ENCODE measurements around the gene KCNK10.

Gene KCNK10

GRCh38 chr14:88333036-88333435 lies 10.0 kb upstream of the KCNK10 start:
- no peak overlapping the region for H3K4me3 ChIP-seq (ENCODE audit: low read depth, low read length)
- no peak for DNase-seq (ENCODE audit: low read depth, low spot score)
- ChIA-PET CTCF (no interaction called here), POLR2A (no interaction called here)
- TF ChIP-seq CTCF (IDR thresholded peaks at IDR 0.05; ENCODE audit: insufficient read depth, low read length, missing control alignments): no peak

- no peak for TF ChIP-seq CTCF (IDR thresholded peaks at IDR 0.05; ENCODE audit: insufficient read depth, low read length, missing control alignments)
- no peak for DNase-seq (ENCODE audit: low read depth, low spot score)
- no peak overlapping the region for H3K4me3 ChIP-seq (ENCODE audit: low read depth, low read length)
- CTCF ChIA-PET: no interaction called here
- POLR2A ChIA-PET: no interaction called here
Observed at GRCh38 chr14:88327497-88327896, 4.4 kb upstream of the KCNK10 start.

- no peak for TF ChIP-seq CTCF (IDR thresholded peaks at IDR 0.05; ENCODE audit: insufficient read depth, low read length, missing control alignments)
- ChIA-PET POLR2A (no interaction called here), CTCF (no interaction called here)
- H3K4me3 ChIP-seq (ENCODE audit: low read depth, low read length): no peak overlapping the region
- no peak for DNase-seq (ENCODE audit: low read depth, low spot score)
Observed at GRCh38 chr14:88326352-88327103, 3.5 kb upstream of the KCNK10 start.

GRCh38 chr14:88325883-88326282 lies 2.8 kb upstream of the KCNK10 start:
- no peak for TF ChIP-seq CTCF (IDR thresholded peaks at IDR 0.05; ENCODE audit: insufficient read depth, low read length, missing control alignments)
- no peak for DNase-seq (ENCODE audit: low read depth, low spot score)
- ChIA-PET POLR2A (no interaction called here), CTCF (no interaction called here)
- H3K4me3 ChIP-seq (ENCODE audit: low read depth, low read length): no peak overlapping the region

GRCh38 chr14:88324930-88325329 lies 1.9 kb upstream of the KCNK10 start:
- no peak overlapping the region for H3K4me3 ChIP-seq (ENCODE audit: low read depth, low read length)

GRCh38 chr14:88324491-88324890 lies 1.4 kb upstream of the KCNK10 start:
- POLR2A ChIA-PET: no interaction called here
- H3K4me3 ChIP-seq (ENCODE audit: low read depth, low read length): no peak overlapping the region
- CTCF ChIA-PET: no interaction called here
- no peak for TF ChIP-seq CTCF (IDR thresholded peaks at IDR 0.05; ENCODE audit: insufficient read depth, low read length, missing control alignments)
- no peak for DNase-seq (ENCODE audit: low read depth, low spot score)

More at GRCh38 chr14:88324930-88325329, 1.9 kb upstream of the KCNK10 start:
- no peak for TF ChIP-seq CTCF (IDR thresholded peaks at IDR 0.05; ENCODE audit: insufficient read depth, low read length, missing control alignments)
- no peak for DNase-seq (ENCODE audit: low read depth, low spot score)
- ChIA-PET POLR2A (no interaction called here), CTCF (no interaction called here)
